NB4 (cell line): Measurements from ENCODE around the gene BMP2.

Experiments used
- DNase-seq: peaks from one replicate; pipeline ENCODE4 v3.0.0; 2010; ENCODE audit warnings: low read depth
- H3K4me3 ChIP-seq: one replicate; pipeline ENCODE4 v1.5.1; 2011; ENCODE audit warnings: mild to moderate bottlenecking, low read depth, low read length, moderate library complexity
- CTCF ChIP-seq: IDR thresholded peaks from one replicate; pipeline ENCODE4 v1.5.1; 2012; ENCODE audit warnings: low read depth, low read length
- MYC ChIP-seq: IDR thresholded peaks from 2 replicates; pipeline ENCODE4 v1.6.1; 2011; ENCODE audit warnings: low read depth, low read length
- POLR2A ChIP-seq: IDR thresholded peaks from 2 replicates; pipeline ENCODE4 v1.6.1; 2011; ENCODE audit warnings: mild to moderate bottlenecking; ENCODE audit not compliant: insufficient read length; ENCODE audit errors: extremely low read depth
- TF ChIP-seq, protein P1 (sequence below): IDR thresholded peaks from 2 replicates; pipeline ENCODE4 v1.6.1; 2011; ENCODE audit warnings: low read depth, low read length

BMP2 gene

GRCh38 chr20:6732001-6732447 is 35.5 kb upstream of the BMP2 start:
- TF ChIP-seq MYC (no peak), POLR2A (no peak), CTCF (no peak)
- TF ChIP-seq, protein P1, sequence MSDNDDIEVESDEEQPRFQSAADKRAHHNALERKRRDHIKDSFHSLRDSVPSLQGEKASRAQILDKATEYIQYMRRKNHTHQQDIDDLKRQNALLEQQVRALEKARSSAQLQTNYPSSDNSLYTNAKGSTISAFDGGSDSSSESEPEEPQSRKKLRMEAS: no peak
- no peak overlapping the region for H3K4me3 ChIP-seq
- DNase-seq: no peak

DNA sequence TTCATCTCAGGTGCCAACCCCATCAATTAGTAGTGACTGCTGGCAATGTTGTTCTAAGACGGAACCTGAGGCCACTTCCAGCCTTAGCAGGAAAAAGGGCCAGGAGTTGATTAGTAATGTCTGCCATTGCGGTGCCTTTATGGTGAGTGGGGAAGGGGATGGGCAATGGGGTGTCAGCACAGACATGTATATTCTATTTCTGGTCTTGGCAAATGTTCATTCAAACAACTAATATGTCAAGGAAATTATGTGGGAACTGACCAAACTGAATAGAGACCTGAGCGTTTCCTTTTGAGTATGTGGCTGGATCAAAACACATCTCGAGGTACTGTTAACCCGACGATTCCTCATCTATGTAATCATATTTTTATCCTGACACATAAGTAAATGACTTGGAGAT is 34.6 kb upstream of the BMP2 start:
- TF ChIP-seq MYC (no peak), CTCF (no peak), POLR2A (no peak)
- TF ChIP-seq, protein P1: no peak
- DNase-seq: no peak
- H3K4me3 ChIP-seq: no peak overlapping the region

GRCh38 chr20:6733965-6734364 is 33.5 kb upstream of the BMP2 start:
- H3K4me3 ChIP-seq: no peak overlapping the region
- DNase-seq: no peak
- TF ChIP-seq POLR2A: no peak
- TF ChIP-seq, protein P1: no peak
- no peak for TF ChIP-seq MYC

DNA sequence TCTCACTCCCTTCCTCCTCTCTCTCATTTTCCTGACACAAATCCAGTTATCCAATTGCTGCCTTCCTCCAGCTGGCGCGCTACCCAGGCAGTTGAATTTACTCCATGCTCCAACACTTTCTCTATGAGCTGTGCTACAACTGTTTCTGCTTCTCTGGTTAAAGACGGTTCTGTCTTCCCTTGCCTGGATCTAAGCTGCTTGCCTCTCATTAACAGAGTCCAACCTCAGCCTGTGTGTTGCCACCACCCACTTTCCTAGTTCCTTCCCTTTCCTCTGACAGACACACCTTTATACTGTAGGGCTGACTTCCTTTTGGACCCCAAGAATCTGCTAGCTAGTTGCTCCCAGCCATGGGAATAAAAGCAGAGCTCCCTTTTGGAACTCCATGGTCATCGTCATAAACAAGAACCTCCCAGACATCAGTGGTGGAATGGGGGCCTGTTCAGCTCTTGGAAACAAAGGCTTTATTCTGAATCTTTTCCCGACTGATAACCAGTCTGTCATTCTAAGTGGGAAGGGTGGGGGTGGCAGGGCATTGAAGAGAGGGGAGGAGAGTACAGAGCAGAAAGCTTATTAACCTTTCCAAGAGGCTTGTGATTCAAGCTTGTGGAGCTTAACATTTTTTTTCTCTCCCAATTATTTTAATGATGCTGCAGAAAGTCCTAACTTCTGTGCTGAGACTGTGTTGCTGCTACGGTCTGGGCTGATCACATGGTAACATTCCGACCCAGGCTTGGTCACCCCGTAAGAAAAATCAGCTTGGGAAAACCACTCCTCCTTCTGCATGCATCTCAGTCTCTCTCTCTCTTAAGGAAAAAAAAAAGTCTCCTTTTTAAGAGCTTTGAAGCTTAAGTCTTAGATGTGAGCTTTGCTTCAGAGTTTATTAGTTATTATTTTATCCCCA is 31.3 kb upstream of the BMP2 start:
- TF ChIP-seq CTCF (no peak), MYC (no peak), POLR2A (no peak)
- TF ChIP-seq, protein P1: no peak
- no peak overlapping the region for H3K4me3 ChIP-seq
- no peak for DNase-seq

GRCh38 chr20:6739406-6739805 is 28.1 kb upstream of the BMP2 start:
- H3K4me3 ChIP-seq: no peak overlapping the region
- TF ChIP-seq CTCF (no peak), MYC (no peak), POLR2A (no peak)
- TF ChIP-seq, protein P1: no peak
- DNase-seq: no peak

DNA sequence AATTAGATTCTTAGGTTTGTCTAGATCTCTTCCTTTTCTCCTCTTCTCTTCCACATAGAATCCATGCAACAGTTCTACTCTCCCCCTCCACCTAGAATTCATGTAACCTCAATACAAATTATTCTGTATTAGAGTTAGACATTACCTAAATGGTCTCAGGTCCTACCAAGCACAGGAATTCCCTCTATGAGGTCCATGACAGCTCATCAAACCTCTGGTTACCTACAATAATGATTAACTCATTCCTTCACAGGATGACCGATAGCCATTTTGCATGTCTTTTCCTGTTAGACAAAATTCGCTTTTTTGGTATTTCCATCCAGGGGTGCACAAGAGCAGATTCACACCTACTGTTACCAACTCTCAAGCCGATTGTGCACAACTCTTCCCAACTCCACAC is 27.4 kb upstream of the BMP2 start:
- TF ChIP-seq MYC (no peak), POLR2A (no peak), CTCF (no peak)
- TF ChIP-seq, protein P1: no peak
- no peak overlapping the region for H3K4me3 ChIP-seq
- DNase-seq: no peak
